Endothelial cell of umbilical vein (primary cell): ENCODE measurements around the gene HTR3D. TPM values are rescaled to one million over a fixed set of nuclear protein-coding genes. Genes with fewer than 3 reads are reported as not detected.

Source experiments
- BruUV-seq: library from RNA; stranded (reverse); fragments of 400-500 nt; replicated peaks from 2 replicates; lab custom pipeline; 2021; lab: Mats Ljungman, UMichigan
- CTCF ChIA-PET: fragments of 300-600, 350-600 bp; sonication (Branson Sonifier 250); formaldehyde crosslinking; loops from one replicate; lab custom pipeline; 2021; ENCODE audit warnings: antibody characterized with exemption, inconsistent platforms; lab: Charles Lee
- POLR2A ChIA-PET: fragments of 300-600, 350-600 bp; sonication (Branson Sonifier 250); formaldehyde crosslinking; loops from one replicate; lab custom pipeline; 2021; ENCODE audit warnings: antibody characterized with exemption, inconsistent platforms; lab: Charles Lee
- DNase-seq: peaks from one replicate; pipeline ENCODE4 v3.0.0-alpha.2; 2011; ENCODE audit warnings: low read depth, low spot score
- FAIRE-seq: peaks from 2 replicates; lab custom pipeline; 2011; peaks lifted over from hg19 to GRCh38; lab: Jason Lieb, UNC
- H2AFZ ChIP-seq: 2 replicates; pipeline ENCODE4 v1.6.0; 2012; ENCODE audit warnings: low read depth, low read length, control low read depth, inconsistent platforms
- H3K27ac ChIP-seq: 2 replicates; pipeline ENCODE4 v1.5.1; 2011; ENCODE audit warnings: low read depth, mild to moderate bottlenecking, control low read depth, low read length, moderate library complexity; ENCODE audit not compliant: insufficient read depth
- H3K27me3 ChIP-seq, 2 experiments: 2 replicates each; pipeline versions ENCODE4 v1.6.0 to v1.6.1; 2011; ENCODE audit warnings: low read length in 2 of 2, mixed read lengths in 1 of 2; ENCODE audit not compliant: control insufficient read depth in 2 of 2, insufficient read depth in 2 of 2
- H3K36me3 ChIP-seq, 2 experiments: 2 replicates in 1 of 2; 3 replicates in 1 of 2; pipeline ENCODE4 v1.5.1; 2011; ENCODE audit warnings: low read length in 2 of 2, mild to moderate bottlenecking in 1 of 2, moderate library complexity in 1 of 2; ENCODE audit not compliant: control insufficient read depth in 2 of 2, insufficient read depth in 2 of 2; ENCODE audit errors: extremely low read depth in 1 of 2
- H3K4me1 ChIP-seq: 3 replicates; pipeline ENCODE4 v1.5.1; 2011; ENCODE audit warnings: mild to moderate bottlenecking, low read length; ENCODE audit not compliant: control insufficient read depth, insufficient read depth; ENCODE audit errors: extremely low read depth
- H3K4me2 ChIP-seq: 2 replicates; pipeline ENCODE4 v1.6.1; 2011; ENCODE audit warnings: low read length, control low read depth, mixed read lengths; ENCODE audit not compliant: insufficient read depth
- H3K4me3 ChIP-seq, 3 experiments: fragments of 200-600 bp in 1 of 3; sonication (generic), shearing (Covaris generic) in 1 of 3; replicated peaks in 1 of 3; 2 replicates each; pipeline ENCODE4 v1.5.1; 2011 to 2016; ENCODE audit warnings: control low read depth in 3 of 3, low read length in 3 of 3, mild to moderate bottlenecking in 2 of 3, inconsistent platforms in 1 of 3, low read depth in 1 of 3, moderate library complexity in 1 of 3; ENCODE audit not compliant: insufficient read depth in 1 of 3
- H3K79me2 ChIP-seq: 2 replicates; pipeline ENCODE4 v1.6.0; 2012; ENCODE audit warnings: low read length, inconsistent platforms; ENCODE audit not compliant: control insufficient read depth, insufficient read depth
- H3K9ac ChIP-seq: replicated peaks from 2 replicates; pipeline ENCODE3; 2011; ENCODE audit warnings: low read length, control low read depth; ENCODE audit not compliant: insufficient read depth; ENCODE audit errors: extremely low read depth
- H3K9me1 ChIP-seq: replicated peaks from 3 replicates; pipeline ENCODE4 v1.6.0; 2011; ENCODE audit warnings: mild to moderate bottlenecking, low read length; ENCODE audit not compliant: control insufficient read depth, insufficient read depth; ENCODE audit errors: extremely low read depth
- H3K9me3 ChIP-seq: replicated peaks from 2 replicates; pipeline ENCODE4 v1.5.1; 2012; ENCODE audit warnings: low read length, inconsistent platforms; ENCODE audit not compliant: control insufficient read depth, insufficient read depth
- H4K20me1 ChIP-seq: replicated peaks from 2 replicates; pipeline ENCODE3; 2011; ENCODE audit warnings: mild to moderate bottlenecking, low read length; ENCODE audit not compliant: control insufficient read depth, insufficient read depth; ENCODE audit errors: extremely low read depth
- CTCF ChIP-seq, 2 donors: IDR thresholded peaks; 1 replicate in 1 of 2; 2 replicates in 1 of 2; pipeline ENCODE4 v1.5.1; 2011; ENCODE audit warnings: low read length in 2 of 2, mild to moderate bottlenecking in 2 of 2, moderate library complexity in 2 of 2, control low read depth in 1 of 2, inconsistent platforms in 1 of 2, low read depth in 1 of 2; ENCODE audit not compliant: insufficient read depth in 1 of 2; ENCODE audit errors: extremely low read depth in 1 of 2
- EZH2 ChIP-seq: IDR thresholded peaks from 2 replicates; pipeline ENCODE4 v1.6.1; 2012; ENCODE audit warnings: borderline replicate concordance, low read depth, mild to moderate bottlenecking, moderate library complexity, low read length, inconsistent platforms; ENCODE audit not compliant: severe bottlenecking
- FOS ChIP-seq: IDR thresholded peaks from 2 replicates; pipeline ENCODE4 v1.6.1; 2011; ENCODE audit warnings: mild to moderate bottlenecking, low read length, moderate library complexity, borderline replicate concordance; ENCODE audit not compliant: insufficient read depth
- GATA2 ChIP-seq: IDR thresholded peaks from 2 replicates; pipeline ENCODE4 v1.7.0; 2011; ENCODE audit warnings: low read depth, mild to moderate bottlenecking, moderate library complexity, mixed read lengths, low read length; ENCODE audit not compliant: insufficient read length, insufficient read depth
- JUN ChIP-seq: IDR thresholded peaks from 2 replicates; pipeline ENCODE4 v1.6.1; 2011; ENCODE audit warnings: borderline replicate concordance, low read depth; ENCODE audit not compliant: insufficient read length, insufficient read depth
- MAX ChIP-seq: IDR thresholded peaks from 2 replicates; pipeline ENCODE4 v1.6.1; 2011; ENCODE audit not compliant: insufficient read depth, insufficient read length
- MYC ChIP-seq: IDR thresholded peaks from one replicate; pipeline ENCODE4 v1.6.1; 2011; ENCODE audit warnings: mild to moderate bottlenecking, low read depth, low read length
- POLR2A ChIP-seq: IDR thresholded peaks from 2 replicates; pipeline ENCODE4 v1.6.1; 2012; ENCODE audit warnings: low read depth, mild to moderate bottlenecking, control low read depth, low read length
- POLR2AphosphoS5 ChIP-seq: IDR thresholded peaks from 2 replicates; pipeline ENCODE4 v1.6.1; 2012; ENCODE audit warnings: low read depth, mild to moderate bottlenecking, control low read depth, low read length, moderate library complexity; ENCODE audit not compliant: insufficient read depth
- dilution Hi-C: fragments of 300-500 bp; cut with MboI; formaldehyde crosslinking; loops from one replicate; pipeline ENCODE4 v1.15.0; 2019; ENCODE audit warnings: low sequenced_read_pairs; ENCODE audit not compliant: extremely low pct_ligation_motif_present
- intact Hi-C: fragments of 100-400 bp; cut with micrococcal nuclease; formaldehyde crosslinking; loops from one replicate; pipeline ENCODE4 v1.10.0; 2022
- polyA plus RNA-seq, 4 experiments: library from polyadenylated mRNA; depleted of rRNA in 3 of 4; stranded (reverse) in 3 of 4; unstranded in 1 of 4; fragments of >200 nt; gene quantifications; 2 replicates each; pipeline versions ENCODE4 v1.2.1 to v1.2.3, GENCODE V29; 2011 to 2012; ENCODE audit warnings: missing spikeins in 1 of 4
- total RNA-seq: library from RNA; stranded (reverse); gene quantifications from 2 replicates; pipeline ENCODE4 v1.2.3, GENCODE V29; 2021

The HTR3D gene
- total and polyA plus RNA-seq, 2 donors (not counting 3 experiments of a cell fraction or from before 2014, with no cell fraction given): not detected

- Histone ChIP-seq H3K36me3 (no peaks in the 10 kb centered on the region), H3K9me3 (no peaks in the 10 kb centered on the region), H3K79me2 (no peaks in the 10 kb centered on the region), H4K20me1 (no peaks in the 10 kb centered on the region), H3K9ac (no peak overlapping the region), H3K4me1 (no peaks in the 10 kb centered on the region), H3K27ac (no peak overlapping the region), H3K4me2 (no peak overlapping the region), H2AFZ (no peak overlapping the region), H3K4me3 (no peak overlapping the region), H3K9me1 (no peaks in the 10 kb centered on the region), H3K27me3 (peaks cover 3 to 5% of the 10 kb centered on the region in 2 experiments)
- no TSS peak for BruUV-seq
- ChIA-PET CTCF (interaction anchor here (1.3 kb wide), 1 partner anchor 9 kb away, joined by 3 read pairs; no protein-coding TSS in a partner anchor), POLR2A (no interaction called here)
- DNase-seq: no peak
- dilution Hi-C loops: no loop called here
- no peak for TF ChIP-seq MAX
- FAIRE-seq: no peak
- intact Hi-C loops: no loop called here
These were observed 26.5 kb downstream of the HTR3D start for GRCh38 chr3:184058029-184058428.

GRCh38 chr3:184059424-184059823 is 27.9 kb downstream of the HTR3D start:
- Histone ChIP-seq H3K27ac (no peak overlapping the region), H3K4me3 (no peak overlapping the region), H3K36me3 (no peaks in the 10 kb centered on the region), H2AFZ (no peak overlapping the region), H3K79me2 (no peaks in the 10 kb centered on the region), H3K27me3 (peaks cover 5 to 11% of the 10 kb centered on the region in 2 experiments), H3K4me2 (no peak overlapping the region), H4K20me1 (no peaks in the 10 kb centered on the region), H3K9ac (no peak overlapping the region), H3K4me1 (no peaks in the 10 kb centered on the region), H3K9me3 (no peaks in the 10 kb centered on the region), H3K9me1 (no peaks in the 10 kb centered on the region)
- CTCF ChIA-PET: interaction anchor here (1.3 kb wide), 1 partner anchor 8 kb away, joined by 3 read pairs; no protein-coding TSS in a partner anchor
- DNase-seq: no peak
- intact Hi-C loops (no loop called here), dilution Hi-C loops (no loop called here)
- no peak for TF ChIP-seq MAX
- no peak for TF ChIP-seq CTCF (IDR thresholded peaks at IDR 0.05; ENCODE audit: extremely low read depth in 1 of 2, insufficient read depth in 1 of 2, low read depth in 1 of 2, low read length in 2 of 2)
- TF ChIP-seq POLR2AphosphoS5: no peak
- no peak for TF ChIP-seq JUN
- no peak for TF ChIP-seq GATA2
- TF ChIP-seq EZH2: no peak
- no peak for TF ChIP-seq POLR2A
- no peak for TF ChIP-seq FOS
- no peak for TF ChIP-seq MYC
- POLR2A ChIA-PET: no interaction called here
- BruUV-seq: no TSS peak
- no peak for FAIRE-seq
